Stimulated activated CD4-positive, alpha-beta T cell treated with anti-CD3 and anti-CD28 coated beads, Interleukin-12 subunit alpha, Interleukin-12 subunit beta, amount 100 ng/mL, for 4 hours (primary cell): ENCODE data around the gene VNN1.
"Not testable (repeated sequence)": the region's sequence is repeated elsewhere in the genome, so short reads cannot be mapped to it uniquely, and the experiment has no call there.

Experiments used
- DNase-seq: peaks from one replicate; pipeline ENCODE4 v3.0.0-alpha.2; 2020

Gene VNN1

DNA sequence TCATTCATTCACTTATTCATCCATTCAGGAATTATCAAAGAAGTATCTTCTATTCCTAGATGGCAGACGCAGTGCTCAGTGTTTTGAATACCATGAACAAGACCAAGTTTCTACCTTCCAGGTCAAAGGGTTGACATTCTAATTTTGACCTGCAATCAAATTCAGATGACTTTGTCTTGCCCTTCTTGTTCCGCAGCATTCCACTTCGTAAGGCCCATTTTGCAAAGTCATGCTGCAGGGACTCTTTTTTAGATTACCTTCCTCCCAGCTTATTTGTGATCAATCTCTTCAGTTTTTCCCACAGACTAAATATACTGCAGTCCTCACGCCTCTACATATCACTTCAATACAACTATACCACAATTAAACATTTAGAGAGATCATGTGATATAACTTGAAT, 47.7 kb downstream of the VNN1 start:
- no peak for DNase-seq

GRCh38 chr6:132664309-132665034, 49.4 kb downstream of the VNN1 start:
- no peak for DNase-seq

DNA sequence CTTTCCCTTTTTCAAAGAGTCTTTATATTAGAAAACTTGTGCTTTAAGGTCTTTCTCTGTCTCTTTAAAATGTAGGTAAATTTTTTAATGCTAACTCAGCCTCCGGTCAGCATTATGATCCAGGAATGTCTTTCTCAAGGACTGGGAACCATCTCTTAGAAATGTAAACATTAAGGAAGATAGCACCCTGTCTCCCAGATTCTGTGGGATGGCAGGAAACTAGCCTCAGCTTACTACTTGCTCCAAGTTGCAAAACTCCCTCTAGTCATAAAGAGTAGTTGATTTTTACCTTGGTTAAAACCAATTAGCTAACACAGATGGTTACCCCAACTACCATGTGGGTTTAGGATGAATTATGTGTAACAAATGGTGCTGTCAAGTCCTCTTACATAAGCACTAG, 50.2 kb downstream of the VNN1 start:
- DNase-seq: no peak

DNA sequence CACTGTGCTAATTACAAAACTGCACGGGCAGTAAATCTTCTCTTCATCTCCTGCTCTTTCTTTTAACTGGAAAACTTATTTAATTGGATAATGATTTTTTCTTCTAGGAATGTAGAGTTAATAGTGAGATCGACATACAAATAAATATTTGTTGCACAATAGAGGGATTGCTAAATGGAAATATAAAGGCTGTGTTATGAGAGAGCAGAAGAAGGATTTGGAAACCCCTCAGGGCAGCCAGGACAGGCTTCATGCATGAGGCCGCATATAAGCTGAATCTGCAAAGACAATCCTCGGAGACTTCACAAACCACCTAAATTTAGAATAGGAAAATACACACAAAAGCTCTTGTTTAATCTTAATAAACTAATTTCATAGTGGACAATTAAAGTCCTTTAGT, 51.9 kb downstream of the VNN1 start:
- DNase-seq: no peak

DNA sequence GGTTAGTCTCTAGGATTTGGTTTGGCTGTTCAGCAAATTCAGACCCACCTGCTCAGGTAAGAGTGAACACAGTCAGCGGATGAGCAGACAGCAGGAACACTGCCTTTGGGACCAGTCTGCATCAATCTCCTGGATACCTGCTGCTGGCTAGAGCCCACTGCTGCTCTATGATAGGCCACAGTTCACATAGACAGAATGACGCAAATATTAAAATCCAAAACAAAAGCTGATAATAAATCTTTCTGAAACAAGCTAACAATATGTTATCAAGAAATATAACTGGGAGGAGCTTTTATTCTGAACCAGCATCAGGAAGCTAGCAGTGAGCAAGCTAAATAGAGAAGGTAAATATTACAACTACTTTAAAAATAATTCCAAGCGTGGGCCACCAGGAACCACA, 54.8 kb downstream of the VNN1 start, which contains the start of gene TAAR1:
TAAR1 (minus strand) TSS at position 101 of the 400 bp plus-strand sequence. CDS start 13,179 bp downstream, outside the sequence.
- no peak for DNase-seq

DNA sequence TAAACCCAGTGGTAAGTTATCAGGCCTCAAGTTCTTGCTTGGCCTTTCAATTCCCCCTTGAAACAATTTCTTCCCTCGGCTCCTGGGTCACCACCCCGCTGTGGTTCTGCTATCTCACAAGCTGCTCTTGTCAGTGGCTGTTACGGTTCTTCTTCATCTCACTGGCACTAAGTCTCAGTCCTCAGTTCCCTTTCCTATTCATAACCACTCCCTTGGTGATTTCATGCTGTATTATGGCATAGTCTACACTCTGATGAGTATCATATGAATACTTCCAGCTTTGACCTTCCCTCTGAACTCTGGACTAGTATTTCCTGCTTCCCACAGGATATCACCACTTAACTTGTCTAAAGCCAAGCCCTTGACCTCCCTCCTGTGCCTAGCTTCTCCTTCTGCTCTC, 62.8 kb downstream of the VNN1 start:
- DNase-seq: no peak

GRCh38 chr6:132650429-132650828, 63.4 kb downstream of the VNN1 start:
- no peak for DNase-seq

DNA sequence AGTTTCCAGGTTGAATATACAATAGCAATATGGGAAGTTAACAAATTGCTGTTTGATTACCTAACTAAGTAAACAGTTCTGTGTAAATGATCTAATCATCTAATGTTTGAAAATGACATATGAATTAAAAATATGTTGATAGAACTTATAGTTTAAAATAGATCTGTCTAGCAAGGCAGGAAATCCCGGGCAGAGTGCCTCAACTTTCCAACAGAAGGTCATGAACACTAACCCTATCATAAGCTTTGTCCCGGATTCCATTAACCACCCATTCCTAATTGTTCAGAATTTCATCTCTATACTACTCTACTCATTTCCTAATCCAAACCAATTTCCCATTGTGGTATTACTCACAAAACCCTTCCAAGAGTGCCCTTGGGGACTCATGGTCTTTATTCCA, 65.0 kb downstream of the VNN1 start:
- DNase-seq: no peak

GRCh38 chr6:132648356-132648755, 65.5 kb downstream of the VNN1 start:
- no peak for DNase-seq

DNA sequence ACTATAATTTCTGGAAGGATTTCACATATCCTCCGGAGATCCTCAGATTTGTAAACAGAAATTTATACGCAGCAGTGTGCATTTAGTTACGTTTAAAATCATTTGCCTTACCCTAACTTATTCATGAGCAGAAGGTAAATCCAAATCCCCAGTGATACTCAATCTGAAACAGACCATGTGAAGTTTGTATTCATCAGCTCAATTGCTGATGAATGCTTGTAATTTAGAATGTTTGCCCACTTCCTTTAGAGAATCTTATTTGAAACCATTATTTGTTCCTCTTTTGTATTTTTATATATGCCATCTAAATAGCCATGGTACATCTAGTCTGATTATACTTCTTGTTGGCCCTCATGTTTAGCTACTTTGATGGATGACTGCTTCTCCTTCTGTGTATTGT, 70.3 kb downstream of the VNN1 start:
- no peak for DNase-seq

DNA sequence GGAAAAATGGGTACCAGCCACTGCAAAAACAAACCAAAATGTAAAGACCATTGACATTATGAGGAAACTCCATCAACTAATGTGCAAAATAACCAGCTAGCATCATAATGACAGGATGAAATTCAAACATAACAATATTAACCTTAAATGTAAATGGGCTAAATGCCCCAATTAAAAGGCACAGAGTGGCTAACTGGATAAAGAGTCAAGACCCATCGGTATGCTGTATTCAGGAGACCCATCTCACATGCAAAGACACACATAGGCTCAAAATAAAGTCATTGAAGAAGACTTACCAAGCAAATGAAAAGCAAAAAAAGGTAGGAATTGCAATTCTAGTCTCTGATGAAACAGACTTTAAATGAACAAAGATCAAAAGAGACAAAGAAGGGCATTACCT, 76.7 kb downstream of the VNN1 start:
- not testable (repeated sequence) for DNase-seq

- DNase-seq: not testable (repeated sequence)
Measured at GRCh38 chr6:132635906-132636305, 77.9 kb downstream of the VNN1 start.

DNA sequence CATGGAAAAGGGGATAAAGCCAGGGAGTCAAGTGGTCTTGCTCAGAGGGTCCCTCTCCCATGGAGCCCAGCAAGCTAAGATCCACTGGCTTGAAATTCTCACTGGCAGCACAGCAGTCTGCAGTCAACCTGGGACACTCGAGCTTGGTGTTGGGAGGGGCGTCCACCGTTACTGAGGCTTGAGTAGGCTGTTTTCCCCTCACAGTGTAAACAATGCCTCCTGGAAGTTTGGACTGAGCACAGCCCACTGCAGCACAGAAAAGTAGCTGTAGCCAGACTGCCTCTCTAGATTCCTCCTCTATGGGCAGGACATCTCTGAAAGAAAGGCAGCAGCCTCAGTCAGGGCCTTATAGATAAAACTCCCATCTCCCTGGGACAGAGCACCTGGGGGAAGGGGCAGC, 78.6 kb downstream of the VNN1 start:
- not testable (repeated sequence) for DNase-seq

DNA sequence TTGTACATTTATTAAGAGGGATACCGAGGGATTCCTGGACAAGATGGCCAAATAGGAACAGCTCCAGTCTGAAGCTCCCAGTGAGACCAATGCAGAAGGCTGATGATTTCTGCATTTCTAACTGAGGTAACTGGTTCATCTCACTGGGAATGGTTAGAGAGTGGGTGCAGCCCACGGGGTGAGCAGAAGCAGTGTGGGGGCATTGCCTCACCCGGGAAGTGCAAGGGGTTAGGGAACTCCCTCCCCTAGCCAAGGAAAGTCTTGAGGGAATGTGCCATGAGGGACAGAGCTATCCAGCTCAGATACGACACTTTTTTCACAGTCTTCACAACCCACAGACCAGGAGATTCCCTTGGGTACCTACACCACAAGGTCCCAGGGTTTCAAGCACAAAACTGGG, 79.1 kb downstream of the VNN1 start:
- DNase-seq: no peak

GRCh38 chr6:132633362-132633761, 80.5 kb downstream of the VNN1 start:
- no peak for DNase-seq
